Measurements from ENCODE around the gene HOOK2.

DNA sequence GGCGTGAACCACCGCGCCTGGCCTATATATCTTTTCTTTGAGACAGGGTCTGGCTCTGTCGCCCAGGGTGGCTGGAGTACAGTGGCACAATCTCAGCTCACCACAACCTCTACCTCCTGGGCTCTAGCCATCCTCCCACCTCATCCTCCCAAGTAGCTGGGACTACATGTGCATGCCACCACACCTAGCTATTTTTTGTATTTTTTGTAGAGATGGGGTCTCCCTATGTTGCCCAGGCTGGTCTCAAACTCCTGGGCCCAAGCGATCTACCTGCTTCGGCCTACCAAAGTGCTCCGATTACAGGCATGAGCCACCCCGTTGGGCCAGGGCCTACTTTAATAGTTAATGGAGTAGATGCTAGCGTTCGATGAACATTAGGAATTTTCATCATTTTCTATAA is 55.1 kb downstream of the HOOK2 start:
- TF ChIP-seq, protein P1, sequence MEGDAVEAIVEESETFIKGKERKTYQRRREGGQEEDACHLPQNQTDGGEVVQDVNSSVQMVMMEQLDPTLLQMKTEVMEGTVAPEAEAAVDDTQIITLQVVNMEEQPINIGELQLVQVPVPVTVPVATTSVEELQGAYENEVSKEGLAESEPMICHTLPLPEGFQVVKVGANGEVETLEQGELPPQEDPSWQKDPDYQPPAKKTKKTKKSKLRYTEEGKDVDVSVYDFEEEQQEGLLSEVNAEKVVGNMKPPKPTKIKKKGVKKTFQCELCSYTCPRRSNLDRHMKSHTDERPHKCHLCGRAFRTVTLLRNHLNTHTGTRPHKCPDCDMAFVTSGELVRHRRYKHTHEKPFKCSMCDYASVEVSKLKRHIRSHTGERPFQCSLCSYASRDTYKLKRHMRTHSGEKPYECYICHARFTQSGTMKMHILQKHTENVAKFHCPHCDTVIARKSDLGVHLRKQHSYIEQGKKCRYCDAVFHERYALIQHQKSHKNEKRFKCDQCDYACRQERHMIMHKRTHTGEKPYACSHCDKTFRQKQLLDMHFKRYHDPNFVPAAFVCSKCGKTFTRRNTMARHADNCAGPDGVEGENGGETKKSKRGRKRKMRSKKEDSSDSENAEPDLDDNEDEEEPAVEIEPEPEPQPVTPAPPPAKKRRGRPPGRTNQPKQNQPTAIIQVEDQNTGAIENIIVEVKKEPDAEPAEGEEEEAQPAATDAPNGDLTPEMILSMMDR (conservative IDR thresholded peaks at IDR 0.05 in 1 of 2, IDR thresholded peaks at IDR 0.05 in 1 of 2; ENCODE audit: low read depth in 1 of 2, low read length in 2 of 2), result no peak
- TF ChIP-seq EZH2 (IDR thresholded peaks at IDR 0.05; ENCODE audit: low read length, missing control alignments), result no peak

Data from fibroblast of lung (primary cell).